GM12878 (cell line): ENCODE data around the gene KEL. TPM values are rescaled to one million over a fixed set of nuclear protein-coding genes. Genes with fewer than 3 reads are reported as not detected.

ENCODE experiments used
- ATAC-seq: fragments of 200-7000 bp; cut with Tn5 transposase; 3 replicates; pipeline ENCODE4 v1.9.1; 2020; ENCODE audit warnings: mild to moderate bottlenecking, moderate library complexity
- BruUV-seq: library from RNA; stranded (reverse); fragments of 400-500 nt; replicated peaks from 2 replicates; lab custom pipeline; 2021; lab: Mats Ljungman, UMichigan
- CTCF ChIA-PET: fragments of 300-600 bp; sonication (Branson Sonifier 250); formaldehyde crosslinking; extraction: SDS; loops from one replicate; lab custom pipeline; 2021; ENCODE audit warnings: inconsistent platforms; lab: Yijun Ruan, JAX
- POLR2A ChIA-PET: fragments of 350-600 bp; formaldehyde crosslinking; extraction: SDS; loops from one replicate; lab custom pipeline; 2021; ENCODE audit warnings: inconsistent platforms; lab: Charles Lee
- RAD21 ChIA-PET: fragments of 300-600 bp; sonication (Branson Sonifier 250); formaldehyde crosslinking; loops from one replicate; lab custom pipeline; 2023; ENCODE audit warnings: antibody characterized with exemption; ENCODE audit not compliant: unreplicated experiment; lab: Charles Lee
- SMC1A ChIA-PET: fragments of 300-600 bp; sonication (Branson Sonifier 250); formaldehyde crosslinking; loops from one replicate; lab custom pipeline; 2023; ENCODE audit not compliant: unreplicated experiment, uncharacterized antibody; lab: Charles Lee
- DNase-seq: peaks from one replicate; pipeline ENCODE4 v3.0.0-alpha.2; 2011; ENCODE audit warnings: low read depth, low spot score
- FAIRE-seq: peaks from 3 replicates; lab custom pipeline; 2011; peaks lifted over from hg19 to GRCh38; lab: Jason Lieb, UNC
- H2AFZ ChIP-seq: 2 replicates; pipeline ENCODE4 v1.6.0; 2011; ENCODE audit warnings: low read depth, low read length, control low read depth; ENCODE audit not compliant: control insufficient read depth
- H3K27ac ChIP-seq: 2 replicates; pipeline ENCODE4 v1.5.1; 2011; ENCODE audit warnings: control low read depth; ENCODE audit not compliant: control insufficient read depth, insufficient read depth
- H3K27me3 ChIP-seq, 2 experiments: replicated peaks in 1 of 2; 2 replicates each; pipeline versions ENCODE4 v1.6.0 to v1.6.1; 2011; ENCODE audit warnings: low read length in 1 of 2; ENCODE audit not compliant: control insufficient read depth in 2 of 2, insufficient read depth in 2 of 2
- H3K36me3 ChIP-seq, 2 experiments: 2 replicates each; pipeline ENCODE4 v1.5.1; 2011; ENCODE audit warnings: low read length in 1 of 2; ENCODE audit not compliant: control insufficient read depth in 2 of 2, insufficient read depth in 2 of 2
- H3K4me1 ChIP-seq: 2 replicates; pipeline ENCODE4 v1.6.1; 2011; ENCODE audit warnings: mild to moderate bottlenecking, low read length, moderate library complexity, mixed read lengths; ENCODE audit not compliant: control insufficient read depth, insufficient read depth
- H3K4me2 ChIP-seq: 2 replicates; pipeline ENCODE4 v1.6.0; 2011; ENCODE audit warnings: control low read depth; ENCODE audit not compliant: control insufficient read depth, insufficient read depth
- H3K4me3 ChIP-seq: fragments of 200-600 bp; sonication (generic); 2 replicates; pipeline ENCODE4 v1.5.1; 2016
- H3K79me2 ChIP-seq: 2 replicates; pipeline ENCODE4 v1.6.0; 2011; ENCODE audit warnings: low read length; ENCODE audit not compliant: control insufficient read depth, insufficient read depth
- H3K9ac ChIP-seq: 2 replicates; pipeline ENCODE4 v1.8.0; 2011; ENCODE audit warnings: low read length, control low read depth, mixed read lengths; ENCODE audit not compliant: control insufficient read depth, insufficient read depth
- H3K9me3 ChIP-seq: replicated peaks from 3 replicates; pipeline ENCODE4 v1.5.1; 2011; ENCODE audit warnings: mild to moderate bottlenecking, low read length; ENCODE audit not compliant: control insufficient read depth, insufficient read depth
- H4K20me1 ChIP-seq: 2 replicates; pipeline ENCODE4 v1.6.0; 2011; ENCODE audit not compliant: control insufficient read depth, insufficient read depth
- BCL11A ChIP-seq: IDR thresholded peaks from 2 replicates; pipeline ENCODE4 v1.6.1; 2011; ENCODE audit warnings: low read depth, low read length
- E4F1 ChIP-seq: fragments of 450-650 bp; IDR thresholded peaks from 2 replicates; pipeline ENCODE4 v1.6.1; 2018; ENCODE audit warnings: borderline replicate concordance, mild to moderate bottlenecking; ENCODE audit not compliant: partially characterized antibody
- EP300 ChIP-seq, 2 experiments: fragments of 150-350 bp in 1 of 2; IDR thresholded peaks; 2 replicates each; pipeline ENCODE4 v1.6.1; 2011 to 2012; ENCODE audit warnings: low read depth in 2 of 2, low read length in 2 of 2, borderline replicate concordance in 1 of 2, improper control_type of control experiment in 1 of 2, inconsistent platforms in 1 of 2; ENCODE audit not compliant: control insufficient read depth in 1 of 2
- GATAD2B ChIP-seq: fragments of 450-650 bp; conservative IDR thresholded peaks from 2 replicates; pipeline ENCODE4 v1.6.1; 2017; ENCODE audit warnings: low read depth, mild to moderate bottlenecking, moderate library complexity
- MEF2B ChIP-seq: fragments of 450-650 bp; IDR thresholded peaks from 2 replicates; pipeline ENCODE4 v1.6.1; 2018; ENCODE audit warnings: mild to moderate bottlenecking, moderate library complexity; ENCODE audit not compliant: partially characterized antibody, poor library complexity, severe bottlenecking
- MXI1 ChIP-seq: fragments of 150-350 bp; IDR thresholded peaks from 2 replicates; pipeline ENCODE4 v1.6.1; 2011; ENCODE audit warnings: low read depth, mild to moderate bottlenecking, inconsistent platforms, low read length, improper control_type of control experiment
- SRF ChIP-seq, 2 experiments: IDR thresholded peaks; 2 replicates each; pipeline ENCODE4 v1.6.1; 2011; ENCODE audit warnings: low read depth in 2 of 2, low read length in 2 of 2, mild to moderate bottlenecking in 1 of 2, moderate library complexity in 1 of 2
- TCF12 ChIP-seq: IDR thresholded peaks from 2 replicates; pipeline ENCODE4 v1.6.1; 2011; ENCODE audit warnings: low read depth, mild to moderate bottlenecking, low read length
- WGBS: methylation state at CpG from one replicate; pipeline ENCODE4 v1.1.6; 2016; ENCODE audit warnings: low lambda C conversion rate; ENCODE audit not compliant: insufficient replicate concordance, insufficient coverage; ENCODE audit errors: missing lambda C conversion rate; 5-methylcytosine and 5-hydroxymethylcytosine counted together
- in situ Hi-C: fragments of 300-500 bp; cut with MboI; formaldehyde crosslinking; loops from 9 replicates; pipeline ENCODE4 v1.14.3; 2018; ENCODE audit warnings: mixed read lengths
- intact Hi-C: fragments of 100-400 bp; cut with micrococcal nuclease; formaldehyde crosslinking; loops from one replicate; pipeline ENCODE4 v1.14.2; 2022; ENCODE audit not compliant: unreplicated experiment
- polyA plus RNA-seq, 11 experiments: library from polyadenylated mRNA; depleted of rRNA in 4 of 11; unstranded in 6 of 11; stranded (reverse) in 5 of 11; fragments of >200 nt; fragmentation: Nextera tagmentation in 4 of 11; fragmentation: Illumina TruSeq in 1 of 11; extraction: Ambion mirVana in 4 of 11; extraction: Trizol in 1 of 11; gene quantifications; 1 replicate in 1 of 11; 2 replicates in 10 of 11; pipeline versions ENCODE4 v1.2.1 to v1.2.3, GENCODE V29; 2011 to 2016; ENCODE audit warnings: inconsistent platforms in 2 of 11, missing spikeins in 2 of 11, low read depth in 1 of 11
- total RNA-seq, 4 experiments: library from RNA; depleted of rRNA in 3 of 4; stranded (reverse); fragments of >200 nt in 3 of 4; fragmentation: Illumina TruSeq in 1 of 4; extraction: Trizol in 1 of 4; gene quantifications; 2 replicates each; pipeline versions ENCODE4 v1.2.1 to v1.2.3, GENCODE V29; 2013 to 2021

The KEL gene
- total and polyA plus RNA-seq, 10 of the 15 experiments (the other 5 are each of a cell fraction or from before 2014, with no cell fraction given) = 0.10 to 0.73 (median 0.23) TPM; not detected in 2

- Histone ChIP-seq H2AFZ (no peak overlapping the region), H3K4me3 (no peak overlapping the region), H3K27me3 (no peaks in the 10 kb centered on the region), H3K27ac (no peak overlapping the region), H3K9ac (no peak overlapping the region), H3K9me3 (no peaks in the 10 kb centered on the region; the same call in 2 of the 3 replicates), H3K4me2 (no peak overlapping the region), H3K79me2 (no peaks in the 10 kb centered on the region), H3K36me3 (no peaks in the 10 kb centered on the region), H4K20me1 (no peaks in the 10 kb centered on the region), H3K4me1 (no peaks in the 10 kb centered on the region)
- WGBS = 37% methylated on average over 7 of the region's 7 CpGs
- DNase-seq (no peak), FAIRE-seq (no peak), ATAC-seq (no peak)
- ChIA-PET SMC1A (no interaction called here), RAD21 (no interaction called here), POLR2A (no interaction called here), CTCF (interaction anchor here (0.6 to 2.3 kb wide), 2 partner anchors 17 to 1441 kb away, joined by 3 to 5 read pairs; no protein-coding TSS in a partner anchor)
- no TSS peak for BruUV-seq
- in situ Hi-C loops = no loop called here
- intact Hi-C loops = no loop called here
- no peak for TF ChIP-seq BCL11A
- TF ChIP-seq EP300 (IDR thresholded peaks at IDR 0.05; ENCODE audit: borderline replicate concordance in 1 of 2, control insufficient read depth in 1 of 2, low read depth in 2 of 2, low read length in 2 of 2) = no peak
- no peak for TF ChIP-seq GATAD2B
- no peak for TF ChIP-seq SRF (IDR thresholded peaks at IDR 0.05; ENCODE audit: low read depth in 2 of 2, low read length in 2 of 2)
- TF ChIP-seq TCF12 = no peak
- no peak for TF ChIP-seq MXI1
- TF ChIP-seq E4F1 = no peak
- TF ChIP-seq MEF2B = no peak
These were observed 20.6 kb downstream of the KEL start for GRCh38 chr7:142941541-142941940.
